KMS-11 (cell line): ENCODE data around the gene FAM136A.

ENCODE experiments used
- H2AFZ ChIP-seq: fragments of 200-600 bp; sonication (generic); 2 replicates; pipeline ENCODE4 v1.6.1; 2016; ENCODE audit warnings: antibody characterized with exemption, mixed run types, low read depth
- H3K27ac ChIP-seq: fragments of 200-600 bp; sonication (generic); 2 replicates; pipeline ENCODE4 v1.6.1; 2016; ENCODE audit warnings: mild to moderate bottlenecking, mixed run types
- H3K27me3 ChIP-seq: fragments of 200-600 bp; sonication (generic); 2 replicates; pipeline ENCODE4 v1.6.1; 2017; ENCODE audit warnings: mild to moderate bottlenecking, low read depth, mixed run types, moderate library complexity; ENCODE audit not compliant: insufficient read depth
- H3K36me3 ChIP-seq: fragments of 200-600 bp; sonication (generic); 2 replicates; pipeline ENCODE4 v1.6.1; 2017; ENCODE audit warnings: mild to moderate bottlenecking, mixed run types; ENCODE audit not compliant: insufficient read depth
- H3K4me1 ChIP-seq: fragments of 200-600 bp; sonication (generic); 2 replicates; pipeline ENCODE4 v1.6.1; 2016; ENCODE audit warnings: mild to moderate bottlenecking, low read depth, mixed run types; ENCODE audit not compliant: poor library complexity, severe bottlenecking
- H3K4me2 ChIP-seq: fragments of 200-600 bp; sonication (generic); 2 replicates; pipeline ENCODE4 v1.7.0; 2016; ENCODE audit warnings: mild to moderate bottlenecking, mixed run types
- H3K4me3 ChIP-seq: fragments of 200-600 bp; sonication (generic); IDR thresholded peaks from 2 replicates; pipeline ENCODE4 v1.6.1; 2017; ENCODE audit warnings: low read depth, low read length, mixed read lengths; ENCODE audit not compliant: insufficient read depth
- H3K79me2 ChIP-seq: fragments of 200-600 bp; sonication (generic); 2 replicates; pipeline ENCODE4 v1.6.1; 2016; ENCODE audit warnings: low read depth, mixed run types; ENCODE audit not compliant: insufficient read depth
- H3K9ac ChIP-seq: fragments of 200-600 bp; sonication (generic); 2 replicates; pipeline ENCODE4 v1.6.1; 2016; ENCODE audit warnings: mild to moderate bottlenecking, mixed run types
- H4K20me1 ChIP-seq: fragments of 200-600 bp; sonication (generic); 2 replicates; pipeline ENCODE4 v1.6.1; 2016; ENCODE audit warnings: mild to moderate bottlenecking, mixed run types; ENCODE audit not compliant: insufficient read depth
- TF ChIP-seq, protein P1 (sequence below): fragments of 200-600 bp; sonication (generic); conservative IDR thresholded peaks from 2 replicates; pipeline ENCODE4 v1.6.1; 2017; ENCODE audit warnings: low read depth, mild to moderate bottlenecking, antibody characterized with exemption, low read length, moderate library complexity, mixed read lengths

The FAM136A gene

DNA sequence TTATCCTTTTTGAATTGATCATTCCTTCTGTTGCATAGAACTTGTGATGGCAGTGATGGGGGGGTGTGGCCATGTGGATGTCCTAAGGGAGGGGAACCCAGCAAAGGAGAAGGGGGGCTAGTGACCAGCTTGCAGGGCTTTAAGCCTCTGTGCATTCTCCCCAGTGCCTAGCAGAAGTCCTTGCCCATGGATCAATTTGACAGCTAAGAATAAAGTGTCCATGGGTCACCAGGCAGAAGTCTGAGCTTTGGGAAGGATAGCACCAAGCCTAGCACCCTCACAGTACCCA, 39.6 kb upstream of the FAM136A start:
- no peaks in the 10 kb centered on the region for H3K79me2 ChIP-seq
- no peak overlapping the region for H3K4me2 ChIP-seq
- no peak overlapping the region for H3K27ac ChIP-seq
- H4K20me1 ChIP-seq: no peaks in the 10 kb centered on the region
- no peaks in the 10 kb centered on the region for H3K4me1 ChIP-seq
- no peaks in the 10 kb centered on the region for H3K27me3 ChIP-seq
- no peak overlapping the region for H3K4me3 ChIP-seq
- H3K9ac ChIP-seq: no peak overlapping the region
- H3K36me3 ChIP-seq: no peaks in the 10 kb centered on the region
- H2AFZ ChIP-seq: no peak overlapping the region
- TF ChIP-seq, protein P1, sequence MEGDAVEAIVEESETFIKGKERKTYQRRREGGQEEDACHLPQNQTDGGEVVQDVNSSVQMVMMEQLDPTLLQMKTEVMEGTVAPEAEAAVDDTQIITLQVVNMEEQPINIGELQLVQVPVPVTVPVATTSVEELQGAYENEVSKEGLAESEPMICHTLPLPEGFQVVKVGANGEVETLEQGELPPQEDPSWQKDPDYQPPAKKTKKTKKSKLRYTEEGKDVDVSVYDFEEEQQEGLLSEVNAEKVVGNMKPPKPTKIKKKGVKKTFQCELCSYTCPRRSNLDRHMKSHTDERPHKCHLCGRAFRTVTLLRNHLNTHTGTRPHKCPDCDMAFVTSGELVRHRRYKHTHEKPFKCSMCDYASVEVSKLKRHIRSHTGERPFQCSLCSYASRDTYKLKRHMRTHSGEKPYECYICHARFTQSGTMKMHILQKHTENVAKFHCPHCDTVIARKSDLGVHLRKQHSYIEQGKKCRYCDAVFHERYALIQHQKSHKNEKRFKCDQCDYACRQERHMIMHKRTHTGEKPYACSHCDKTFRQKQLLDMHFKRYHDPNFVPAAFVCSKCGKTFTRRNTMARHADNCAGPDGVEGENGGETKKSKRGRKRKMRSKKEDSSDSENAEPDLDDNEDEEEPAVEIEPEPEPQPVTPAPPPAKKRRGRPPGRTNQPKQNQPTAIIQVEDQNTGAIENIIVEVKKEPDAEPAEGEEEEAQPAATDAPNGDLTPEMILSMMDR: peak; percentile 48

DNA sequence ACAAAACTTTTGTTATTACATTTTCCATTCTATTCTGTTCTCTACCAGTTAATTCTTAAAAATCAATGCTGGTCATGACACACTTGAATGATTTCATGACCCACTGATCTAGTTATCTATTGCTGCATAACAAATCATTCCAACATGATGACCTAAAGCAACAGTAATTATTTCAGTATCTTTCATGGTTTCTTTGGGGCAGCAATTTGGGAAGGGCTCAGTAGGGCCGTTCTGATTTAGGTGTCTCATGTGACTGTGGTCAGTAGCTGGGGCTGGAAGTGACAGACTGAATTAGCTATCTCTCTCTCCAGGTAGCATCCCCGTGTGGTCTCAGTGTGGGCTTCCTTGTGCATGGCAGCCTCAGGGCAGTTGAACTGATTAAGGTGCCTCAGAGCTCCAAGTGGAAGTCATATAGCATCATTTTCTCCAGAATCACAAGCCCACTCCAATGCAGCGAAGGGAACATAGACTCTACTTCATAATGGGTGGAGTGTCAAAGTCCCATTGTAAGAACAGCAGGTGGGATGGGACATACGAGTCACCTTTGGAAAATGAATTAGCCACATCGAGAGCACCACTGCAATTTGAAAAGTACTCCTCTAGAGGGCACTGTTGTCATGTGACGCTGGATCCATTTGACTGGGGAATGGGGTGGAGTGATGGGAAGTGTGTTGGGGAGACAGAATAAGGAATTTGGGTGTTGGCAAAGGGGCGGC, 39.1 kb upstream of the FAM136A start:
- Histone ChIP-seq H3K4me2 (no peak overlapping the region), H2AFZ (no peak overlapping the region), H3K27me3 (no peaks in the 10 kb centered on the region)

DNA sequence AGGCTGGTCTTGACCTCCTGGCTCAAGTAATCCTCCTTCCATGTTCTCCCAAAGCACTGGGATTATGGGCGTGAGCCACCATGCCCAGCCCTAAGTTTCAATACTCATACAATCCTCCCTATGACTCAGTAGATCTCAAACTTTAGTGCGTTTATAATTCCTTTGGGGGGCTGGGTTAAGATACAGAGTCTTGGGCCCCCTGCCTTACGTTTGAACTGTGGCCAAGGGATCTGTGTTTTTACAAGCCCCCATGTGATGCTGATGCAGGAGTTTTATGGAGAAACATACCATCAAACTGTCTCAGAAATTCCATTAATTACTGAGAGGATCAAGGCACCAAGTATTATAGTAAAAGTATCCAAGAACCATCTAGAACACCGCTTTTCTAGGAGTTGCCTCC, 38.2 kb upstream of the FAM136A start:
- Histone ChIP-seq H3K4me3 (no peak overlapping the region), H3K4me1 (no peaks in the 10 kb centered on the region), H3K27ac (no peak overlapping the region), H4K20me1 (no peaks in the 10 kb centered on the region), H3K27me3 (no peaks in the 10 kb centered on the region), H3K9ac (no peak overlapping the region), H3K36me3 (no peaks in the 10 kb centered on the region), H3K79me2 (no peaks in the 10 kb centered on the region), H3K4me2 (no peak overlapping the region), H2AFZ (no peak overlapping the region)
- TF ChIP-seq, protein P1: no peak

More for the DNA sequence above, 39.1 kb upstream of the FAM136A start:
- Histone ChIP-seq H3K79me2 (no peaks in the 10 kb centered on the region), H3K4me3 (no peak overlapping the region), H3K4me1 (no peaks in the 10 kb centered on the region), H3K36me3 (no peaks in the 10 kb centered on the region), H3K9ac (no peak overlapping the region), H3K27ac (no peak overlapping the region), H4K20me1 (no peaks in the 10 kb centered on the region)
- TF ChIP-seq, protein P1: peak; percentile 98

DNA sequence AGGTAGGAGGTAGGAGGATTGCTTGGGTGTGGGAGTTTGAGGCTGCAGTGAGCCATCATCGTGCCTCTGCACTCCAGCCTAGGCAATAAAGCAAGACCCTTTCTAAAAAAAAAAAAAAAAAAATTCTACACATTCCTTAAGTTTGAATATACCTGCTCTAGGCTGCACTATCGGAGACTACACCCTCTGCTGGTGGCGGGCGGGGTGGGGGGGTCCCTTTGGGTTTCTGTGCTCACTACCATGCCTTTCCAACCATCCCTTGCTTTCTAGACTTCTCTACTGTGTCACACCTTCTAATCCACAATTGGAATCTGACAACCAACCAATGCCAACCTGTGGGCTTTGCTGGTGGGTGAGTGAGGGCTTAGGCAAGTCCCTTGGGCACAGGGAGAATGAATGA, 34.7 kb upstream of the FAM136A start:
- Histone ChIP-seq H4K20me1 (no peaks in the 10 kb centered on the region), H3K27ac (no peak overlapping the region), H3K36me3 (no peaks in the 10 kb centered on the region), H3K79me2 (no peaks in the 10 kb centered on the region), H2AFZ (no peak overlapping the region), H3K4me2 (no peak overlapping the region), H3K27me3 (no peaks in the 10 kb centered on the region), H3K4me3 (no peak overlapping the region), H3K9ac (no peak overlapping the region), H3K4me1 (no peaks in the 10 kb centered on the region)
- TF ChIP-seq, protein P1: no peak
